Measurements from ENCODE around the gene EIF4E.

DNA sequence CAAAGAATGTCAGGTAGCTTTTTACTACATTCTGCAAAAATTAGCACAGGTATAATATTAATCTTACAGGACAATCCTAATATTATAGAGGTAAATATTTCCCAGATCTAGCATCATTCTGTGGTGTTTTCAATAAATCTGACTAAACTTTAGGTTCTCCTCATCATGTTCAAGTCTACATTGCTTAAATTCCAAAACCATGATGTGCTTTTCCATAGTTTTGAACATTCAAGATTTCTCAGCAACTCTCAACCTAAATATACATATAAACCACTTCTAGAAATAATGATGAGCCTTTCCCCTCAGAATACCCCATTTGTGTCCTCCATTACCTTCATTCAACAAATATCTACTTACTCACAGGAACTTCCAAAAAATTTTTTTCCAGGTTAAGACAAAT lies 23.1 kb downstream of the EIF4E start:
- no peak for TF ChIP-seq POLR2A (IDR thresholded peaks at IDR 0.05)
- TF ChIP-seq, protein P1, sequence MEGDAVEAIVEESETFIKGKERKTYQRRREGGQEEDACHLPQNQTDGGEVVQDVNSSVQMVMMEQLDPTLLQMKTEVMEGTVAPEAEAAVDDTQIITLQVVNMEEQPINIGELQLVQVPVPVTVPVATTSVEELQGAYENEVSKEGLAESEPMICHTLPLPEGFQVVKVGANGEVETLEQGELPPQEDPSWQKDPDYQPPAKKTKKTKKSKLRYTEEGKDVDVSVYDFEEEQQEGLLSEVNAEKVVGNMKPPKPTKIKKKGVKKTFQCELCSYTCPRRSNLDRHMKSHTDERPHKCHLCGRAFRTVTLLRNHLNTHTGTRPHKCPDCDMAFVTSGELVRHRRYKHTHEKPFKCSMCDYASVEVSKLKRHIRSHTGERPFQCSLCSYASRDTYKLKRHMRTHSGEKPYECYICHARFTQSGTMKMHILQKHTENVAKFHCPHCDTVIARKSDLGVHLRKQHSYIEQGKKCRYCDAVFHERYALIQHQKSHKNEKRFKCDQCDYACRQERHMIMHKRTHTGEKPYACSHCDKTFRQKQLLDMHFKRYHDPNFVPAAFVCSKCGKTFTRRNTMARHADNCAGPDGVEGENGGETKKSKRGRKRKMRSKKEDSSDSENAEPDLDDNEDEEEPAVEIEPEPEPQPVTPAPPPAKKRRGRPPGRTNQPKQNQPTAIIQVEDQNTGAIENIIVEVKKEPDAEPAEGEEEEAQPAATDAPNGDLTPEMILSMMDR (IDR thresholded peaks at IDR 0.05) = no peak
